BLaER1 treated with 17β-estradiol and CSF1 and Interleukin-3, amounts not matched to agents 10 nM and 100 nM (cell line): ENCODE results near the gene SMAD9.
A peak's percentile ranks its signal among the peaks of the same experiment; 100 is the strongest.
"Not testable (repeated sequence)": the region's sequence is repeated elsewhere in the genome, so short reads cannot be mapped to it uniquely, and the experiment has no call there.

Experiments used
- H3K27ac ChIP-seq, 11 experiments: shearing (Covaris generic); formaldehyde crosslinking; 2 replicates each; pipeline ENCODE4 v1.8.1; 2022
- H3K27me3 ChIP-seq, 11 experiments: shearing (Covaris generic); formaldehyde crosslinking; 2 replicates each; pipeline ENCODE4 v1.8.1; 2022
- H3K36me3 ChIP-seq, 11 experiments: shearing (Covaris generic); formaldehyde crosslinking; 2 replicates each; pipeline ENCODE4 v1.8.1; 2022
- H3K4me1 ChIP-seq, 10 experiments: shearing (Covaris generic); formaldehyde crosslinking; 2 replicates each; pipeline ENCODE4 v1.8.1; 2022
- H3K4me2 ChIP-seq, 11 experiments: shearing (Covaris generic); formaldehyde crosslinking; 2 replicates each; pipeline ENCODE4 v1.8.1; 2022
- H3K4me3 ChIP-seq, 10 experiments: shearing (Covaris generic); formaldehyde crosslinking; 2 replicates each; pipeline ENCODE4 v1.8.1; 2022
- H3K9ac ChIP-seq, 11 experiments: shearing (Covaris generic); formaldehyde crosslinking; 2 replicates each; pipeline ENCODE4 v1.8.1; 2022
- H3K9me3 ChIP-seq, 11 experiments: shearing (Covaris generic); formaldehyde crosslinking; replicated peaks in 1 of 11; 2 replicates each; pipeline ENCODE4 v1.8.1; 2022
- H4K20me1 ChIP-seq, 11 experiments: shearing (Covaris generic); formaldehyde crosslinking; 2 replicates each; pipeline ENCODE4 v1.8.1; 2022
- Cebpa-rat ChIP-seq, 11 experiments: shearing (Covaris generic); IDR thresholded peaks; 2 replicates each; pipeline ENCODE4 v1.8.1; 2022

The SMAD9 gene

DNA sequence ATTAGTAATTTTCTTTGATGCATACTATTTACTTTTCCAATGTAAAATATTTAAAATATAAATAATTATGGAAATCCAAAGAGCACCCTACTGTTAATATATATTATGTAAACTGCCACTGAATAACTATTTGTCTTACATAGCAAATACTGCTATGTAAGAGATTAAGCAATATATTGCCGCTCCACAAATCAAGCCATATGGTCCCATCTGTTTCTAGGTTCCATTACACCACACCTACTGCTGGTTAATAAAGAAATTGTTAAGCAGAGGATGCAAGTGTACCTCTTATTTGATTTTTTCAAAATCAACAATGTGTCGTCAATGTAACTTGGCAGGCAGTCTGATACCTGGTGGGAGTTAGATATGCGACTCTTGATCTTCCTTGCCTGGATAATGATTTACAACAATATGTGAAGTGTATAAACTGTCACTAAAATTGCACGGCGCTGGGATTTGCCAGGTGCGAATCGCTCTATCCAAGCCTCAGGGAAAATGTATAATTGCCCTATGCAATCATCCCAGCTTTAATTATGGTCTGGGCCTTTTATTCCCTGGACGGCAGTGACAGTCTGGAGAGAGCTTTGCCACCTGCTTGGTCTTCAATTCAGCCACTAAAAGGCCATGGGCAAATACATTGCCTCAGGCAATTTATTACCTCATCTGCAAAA, 16.0 kb downstream of the SMAD9 start:
- H3K9me3 ChIP-seq = peaks cover 0 to 8% (median 0%) of the 10 kb centered on the region in 11 experiments; a peak in 3 of 22 replicates
- no peak overlapping the region for H3K4me2 ChIP-seq
- peaks cover 0 to 10% (median 4%) of the 10 kb centered on the region in 10 experiments; a peak in 8 of 20 replicates for H3K4me1 ChIP-seq
- no peaks in the 10 kb centered on the region for H4K20me1 ChIP-seq
- H3K4me3 ChIP-seq = no peak overlapping the region
- no peak for TF ChIP-seq Cebpa-rat (IDR thresholded peaks at IDR 0.05)
- H3K9ac ChIP-seq = no peak overlapping the region
- no peaks in the 10 kb centered on the region for H3K36me3 ChIP-seq
- no peak overlapping the region for H3K27ac ChIP-seq
- no peaks in the 10 kb centered on the region for H3K27me3 ChIP-seq

DNA sequence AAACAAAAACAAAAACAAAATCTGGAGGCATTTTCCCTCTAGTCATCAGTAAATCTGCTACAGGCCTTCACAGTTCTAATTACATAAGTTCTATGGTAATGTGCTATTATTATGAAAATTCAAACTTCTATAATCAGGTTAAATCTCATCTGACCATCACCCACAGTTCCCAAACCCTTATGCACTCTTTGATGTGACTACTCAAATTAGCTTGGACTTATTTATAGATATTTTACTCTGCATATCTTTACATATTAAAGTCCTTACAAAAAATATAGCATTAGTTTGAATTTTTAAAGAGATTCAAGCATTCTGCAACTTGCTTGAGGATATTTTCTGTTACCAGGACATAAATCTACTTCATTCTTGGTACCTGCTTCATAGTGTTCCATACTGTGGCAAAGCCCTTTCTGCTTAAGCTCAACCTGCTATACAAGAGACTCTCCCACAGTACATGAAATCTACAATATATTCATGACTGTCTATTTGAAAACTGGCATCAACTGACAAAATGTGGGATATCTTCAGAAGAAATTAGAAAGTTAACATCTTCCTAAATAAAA, 22.9 kb downstream of the SMAD9 start:
- Histone ChIP-seq H3K9ac (no peak overlapping the region), H3K9me3 (peaks cover 0 to 14% (median 0%) of the 10 kb centered on the region in 11 experiments; a peak in 4 of 22 replicates), H3K27me3 (no peaks in the 10 kb centered on the region), H3K4me1 (no peaks in the 10 kb centered on the region), H3K27ac (no peak overlapping the region), H3K4me3 (no peak overlapping the region), H4K20me1 (no peaks in the 10 kb centered on the region), H3K36me3 (no peaks in the 10 kb centered on the region), H3K4me2 (no peak overlapping the region)
- TF ChIP-seq Cebpa-rat (IDR thresholded peaks at IDR 0.05) = no peak

DNA sequence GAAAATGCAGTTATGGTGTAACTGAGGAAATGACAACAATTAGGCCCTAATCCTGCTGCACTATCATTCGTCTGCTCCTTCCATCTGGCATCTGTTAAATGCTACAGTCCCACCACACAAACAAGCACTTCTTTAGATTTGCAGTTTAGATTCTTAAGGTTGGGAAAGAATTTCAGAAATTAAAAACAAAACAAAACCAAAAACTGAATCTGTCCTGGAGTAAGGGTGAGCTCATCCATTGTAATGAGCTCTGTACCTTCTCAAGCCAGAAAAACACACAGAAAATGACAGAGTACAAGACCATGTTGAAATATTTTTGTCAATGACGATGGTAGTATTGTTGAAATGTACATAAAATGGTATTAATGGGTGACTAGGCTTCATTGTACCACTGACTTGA, 28.3 kb downstream of the SMAD9 start:
- H3K9ac ChIP-seq = no peak overlapping the region
- TF ChIP-seq Cebpa-rat (IDR thresholded peaks at IDR 0.05) = no peak
- no peaks in the 10 kb centered on the region for H3K36me3 ChIP-seq
- no peaks in the 10 kb centered on the region for H3K27me3 ChIP-seq
- no peak overlapping the region for H3K27ac ChIP-seq
- no peak overlapping the region for H3K4me3 ChIP-seq
- H4K20me1 ChIP-seq = no peaks in the 10 kb centered on the region; a peak in 1 of 22 replicates
- peaks cover 0 to 8% (median 0%) of the 10 kb centered on the region in 11 experiments; a peak in 4 of 22 replicates for H3K9me3 ChIP-seq
- H3K4me2 ChIP-seq = no peak overlapping the region
- H3K4me1 ChIP-seq = peaks cover 0 to 8% (median 0%) of the 10 kb centered on the region in 10 experiments; a peak in 2 of 20 replicates

DNA sequence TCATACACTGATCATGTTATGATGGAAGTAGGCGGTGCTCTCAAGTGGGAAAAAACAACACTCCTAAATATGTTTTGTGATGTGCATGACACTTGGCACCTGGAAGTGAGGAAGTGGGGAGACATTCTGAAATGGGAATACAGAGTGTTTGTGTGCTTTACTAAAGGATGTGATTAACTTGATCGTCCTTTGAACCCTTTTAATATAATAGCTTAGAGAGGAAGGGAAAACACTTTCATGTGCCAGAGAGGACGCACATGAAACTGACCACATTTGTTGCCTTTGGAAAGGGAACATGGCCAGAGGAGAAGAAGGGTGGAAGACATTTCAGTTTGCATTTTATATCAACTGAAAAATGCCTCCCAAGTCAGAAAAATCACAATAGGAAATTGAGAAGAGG, 31.4 kb downstream of the SMAD9 start:
- peaks cover 0 to 8% (median 0%) of the 10 kb centered on the region in 11 experiments; a peak in 4 of 22 replicates for H3K9me3 ChIP-seq
- TF ChIP-seq Cebpa-rat (IDR thresholded peaks at IDR 0.05) = no peak
- H3K9ac ChIP-seq = no peak overlapping the region
- H3K4me1 ChIP-seq = peaks cover 0 to 8% (median 0%) of the 10 kb centered on the region in 10 experiments; a peak in 2 of 20 replicates
- H3K4me2 ChIP-seq = 0 out of 22 replicates have a peak overlapping the region, but pooled peaks of 2 of the 11 experiments have one; percentile 0 to 1
- H4K20me1 ChIP-seq = no peaks in the 10 kb centered on the region; a peak in 1 of 22 replicates
- no peak overlapping the region for H3K27ac ChIP-seq
- H3K36me3 ChIP-seq = no peaks in the 10 kb centered on the region
- H3K27me3 ChIP-seq = no peaks in the 10 kb centered on the region
- H3K4me3 ChIP-seq = no peak overlapping the region

DNA sequence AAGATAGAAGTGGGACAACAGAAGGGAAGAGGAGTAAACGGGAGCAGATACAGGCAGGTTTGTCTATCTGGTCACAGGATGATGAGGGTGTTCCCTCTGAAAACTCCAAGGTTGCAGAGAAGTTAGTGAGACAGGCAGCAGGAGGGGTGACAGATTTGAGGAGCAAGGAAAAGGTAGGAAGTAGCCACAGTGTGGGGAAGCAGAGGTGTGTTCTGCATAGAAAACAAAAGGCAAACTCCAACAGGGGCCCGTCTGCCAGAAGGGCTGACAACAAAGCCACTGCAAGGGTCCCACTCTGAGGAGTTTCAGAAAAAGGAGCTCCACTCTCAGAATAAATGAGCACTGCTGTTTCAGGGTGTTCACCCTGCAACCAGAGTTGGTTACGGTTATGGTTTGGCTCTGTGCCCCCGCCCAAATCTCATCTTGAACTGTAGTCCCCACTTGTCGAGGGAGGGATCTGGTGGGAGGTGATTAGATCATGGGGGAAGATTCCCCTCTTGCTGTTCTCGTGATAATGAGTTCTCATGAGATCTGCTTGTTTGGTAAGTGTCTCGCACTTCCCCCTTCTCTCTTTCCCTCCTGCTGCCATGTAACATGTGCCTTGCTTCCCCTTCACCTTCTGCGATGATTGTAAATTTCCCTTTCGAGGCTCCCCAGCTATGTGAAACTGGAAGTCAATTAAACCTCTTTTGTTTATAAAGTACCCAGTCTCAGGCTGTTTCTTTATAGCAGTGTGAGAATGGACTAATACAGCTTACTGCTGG, 32.1 kb downstream of the SMAD9 start:
- Histone ChIP-seq H3K4me2 (peak overlapping the region in 2 of 11 experiments; percentile 0 to 1; a peak in 2 of 22 replicates), H4K20me1 (no peaks in the 10 kb centered on the region; a peak in 1 of 22 replicates), H3K27me3 (no peaks in the 10 kb centered on the region), H3K4me3 (no peak overlapping the region), H3K4me1 (peaks cover 0 to 8% (median 0%) of the 10 kb centered on the region in 10 experiments; a peak in 2 of 20 replicates), H3K9ac (no peak overlapping the region), H3K27ac (no peak overlapping the region), H3K9me3 (peaks cover 0 to 8% (median 0%) of the 10 kb centered on the region in 11 experiments; a peak in 4 of 22 replicates), H3K36me3 (no peaks in the 10 kb centered on the region)
- no peak for TF ChIP-seq Cebpa-rat (IDR thresholded peaks at IDR 0.05)

DNA sequence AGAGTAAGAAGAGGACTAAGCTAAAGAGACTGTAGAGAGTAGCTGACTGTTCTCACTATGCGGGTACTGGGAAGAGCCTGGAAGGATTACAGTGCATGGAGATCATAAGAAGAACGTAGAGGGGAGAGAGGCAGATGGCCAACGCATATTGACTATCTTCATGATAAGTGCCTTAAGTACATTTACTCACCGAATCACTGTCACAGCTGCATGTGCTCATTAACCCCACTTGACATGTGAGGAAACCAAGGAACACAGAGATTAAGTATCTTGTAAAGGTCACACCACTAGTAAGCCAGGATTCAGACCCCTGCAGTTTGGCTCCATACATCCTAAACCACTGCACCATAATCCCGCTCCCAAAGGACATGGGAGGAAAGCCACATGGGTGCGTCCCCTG, 34.1 kb downstream of the SMAD9 start:
- H3K27me3 ChIP-seq = no peaks in the 10 kb centered on the region
- no peak overlapping the region for H3K4me2 ChIP-seq
- H3K4me3 ChIP-seq = no peak overlapping the region
- H4K20me1 ChIP-seq = no peaks in the 10 kb centered on the region; a peak in 1 of 22 replicates
- peaks cover 0 to 13% (median 0%) of the 10 kb centered on the region in 10 experiments; a peak in 2 of 20 replicates for H3K4me1 ChIP-seq
- H3K9ac ChIP-seq = no peak overlapping the region
- H3K36me3 ChIP-seq = no peaks in the 10 kb centered on the region
- no peak for TF ChIP-seq Cebpa-rat (IDR thresholded peaks at IDR 0.05)
- H3K27ac ChIP-seq = no peak overlapping the region
- peaks cover 0 to 8% (median 0%) of the 10 kb centered on the region in 11 experiments; a peak in 4 of 22 replicates for H3K9me3 ChIP-seq

DNA sequence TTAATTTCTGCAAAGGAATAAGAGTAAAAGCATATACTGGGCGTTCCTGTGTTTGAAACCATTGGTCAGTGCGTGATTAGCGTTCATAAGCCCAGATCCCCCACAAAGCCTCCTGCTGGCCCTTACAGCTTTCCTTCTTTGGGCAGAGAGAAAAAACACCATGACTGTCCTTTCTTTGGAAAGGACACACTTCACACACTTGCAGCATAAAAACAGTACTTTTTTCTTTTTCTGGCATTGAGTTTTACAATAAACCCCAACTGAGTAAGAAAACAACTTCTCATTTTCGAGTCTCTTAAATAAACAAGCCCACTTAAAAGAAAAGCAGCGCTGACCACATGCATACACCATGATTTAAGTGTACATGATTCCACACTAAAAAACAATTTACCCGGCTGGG, 35.8 kb downstream of the SMAD9 start:
- no peak overlapping the region for H3K27ac ChIP-seq
- H3K4me1 ChIP-seq = peaks cover 0 to 15% (median 0%) of the 10 kb centered on the region in 10 experiments; a peak in 2 of 20 replicates
- H3K4me3 ChIP-seq = no peak overlapping the region
- TF ChIP-seq Cebpa-rat (IDR thresholded peaks at IDR 0.05) = no peak
- no peaks in the 10 kb centered on the region for H3K27me3 ChIP-seq
- H4K20me1 ChIP-seq = peaks cover 0 to 4% (median 0%) of the 10 kb centered on the region in 11 experiments; a peak in 1 of 22 replicates
- peaks cover 0 to 8% (median 0%) of the 10 kb centered on the region in 11 experiments; a peak in 4 of 22 replicates for H3K9me3 ChIP-seq
- H3K4me2 ChIP-seq = no peak overlapping the region
- peaks cover 0 to 3% (median 0%) of the 10 kb centered on the region in 11 experiments; a peak in 2 of 22 replicates for H3K36me3 ChIP-seq
- no peak overlapping the region for H3K9ac ChIP-seq

DNA sequence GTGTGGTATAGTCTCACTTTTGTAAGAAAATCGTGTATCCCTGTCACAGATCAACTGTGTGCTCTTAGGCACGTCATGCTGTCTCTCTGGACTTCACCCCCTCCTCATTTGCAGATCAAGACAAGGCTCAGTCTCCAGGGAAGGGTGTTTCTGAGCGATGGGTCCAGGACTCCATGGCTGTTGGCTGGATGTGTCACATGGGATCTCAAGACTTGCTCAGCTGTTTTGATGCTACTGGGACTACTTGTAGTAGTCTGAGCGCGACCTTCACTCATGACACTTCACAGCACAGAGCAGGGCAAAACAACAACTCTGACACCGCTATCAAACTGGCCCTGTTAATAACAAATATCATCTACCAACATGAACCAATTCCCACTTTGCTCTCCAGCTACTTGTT, 36.2 kb downstream of the SMAD9 start:
- peaks cover 0 to 15% (median 0%) of the 10 kb centered on the region in 10 experiments; a peak in 2 of 20 replicates for H3K4me1 ChIP-seq
- no peak for TF ChIP-seq Cebpa-rat (IDR thresholded peaks at IDR 0.05)
- no peak overlapping the region for H3K4me2 ChIP-seq
- no peak overlapping the region for H3K27ac ChIP-seq
- H3K4me3 ChIP-seq = no peak overlapping the region
- no peaks in the 10 kb centered on the region for H3K27me3 ChIP-seq
- H4K20me1 ChIP-seq = peaks cover 0 to 4% (median 0%) of the 10 kb centered on the region in 11 experiments; a peak in 1 of 22 replicates
- peaks cover 0 to 6% (median 0%) of the 10 kb centered on the region in 11 experiments; a peak in 2 of 22 replicates for H3K36me3 ChIP-seq
- H3K9ac ChIP-seq = no peak overlapping the region
- H3K9me3 ChIP-seq = peaks cover 0 to 8% (median 0%) of the 10 kb centered on the region in 11 experiments; a peak in 4 of 22 replicates

DNA sequence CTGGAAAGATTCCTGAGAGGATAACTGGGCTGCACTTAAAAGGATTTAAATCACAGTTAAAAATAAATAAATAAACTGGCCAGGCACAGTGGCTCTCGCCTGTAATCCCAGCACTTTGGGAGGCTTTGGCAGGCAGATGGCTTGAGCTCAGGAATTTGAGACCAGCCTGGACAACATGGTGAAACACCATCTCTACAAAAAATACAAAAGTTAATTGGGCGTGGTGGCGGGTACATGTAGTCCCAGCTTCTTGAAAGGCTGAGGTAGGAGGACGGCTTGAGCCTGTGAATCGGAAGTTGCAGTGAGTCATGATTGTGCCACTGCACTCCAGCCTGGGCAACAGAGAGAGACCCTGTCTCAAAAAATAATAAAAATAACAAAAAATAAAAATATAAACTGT, 36.6 kb downstream of the SMAD9 start:
- peaks cover 0 to 13% (median 0%) of the 10 kb centered on the region in 10 experiments; a peak in 2 of 20 replicates for H3K4me1 ChIP-seq
- not testable (repeated sequence) for H3K4me2 ChIP-seq, H3K4me3 ChIP-seq, H3K27ac ChIP-seq, H3K9ac ChIP-seq, H3K27me3 ChIP-seq, H3K9me3 ChIP-seq, H4K20me1 ChIP-seq, H3K36me3 ChIP-seq
